H1 (cell line): ENCODE data around the gene SLC31A2. TPM values are rescaled to one million over a fixed set of nuclear protein-coding genes. Genes with fewer than 3 reads are reported as not detected.
A peak's percentile ranks its signal among the peaks of the same experiment; 100 is the strongest.

Experiments used
- CTCF ChIA-PET: fragments of 300-600 bp; sonication (Branson Sonifier 250); formaldehyde crosslinking; loops from one replicate; lab custom pipeline; 2021; ENCODE audit not compliant: partially characterized antibody; lab: Charles Lee
- POLR2A ChIA-PET: fragments of 300-600 bp; sonication (Branson Sonifier 250); formaldehyde crosslinking; loops from one replicate; lab custom pipeline; 2021; ENCODE audit warnings: inconsistent platforms; ENCODE audit not compliant: partially characterized antibody; lab: Charles Lee
- DNase-seq, 2 experiments: peaks; one replicate each; pipeline versions ENCODE4 v3.0.0 to v3.0.0-alpha.2; 2010 to 2022; ENCODE audit warnings: low spot score in 2 of 2, low read depth in 1 of 2, mixed read lengths in 1 of 2
- FAIRE-seq: peaks from 2 replicates; lab custom pipeline; 2011; peaks lifted over from hg19 to GRCh38; lab: Jason Lieb, UNC
- H2AFZ ChIP-seq: 2 replicates; pipeline ENCODE4 v1.8.1; 2012; ENCODE audit warnings: low read length, inconsistent platforms
- H2AK5ac ChIP-seq: 2 replicates; pipeline ENCODE4 v1.6.1; 2013; ENCODE audit warnings: low read depth, low read length
- H2BK120ac ChIP-seq: replicated peaks from 2 replicates; pipeline ENCODE3; 2013; ENCODE audit warnings: low read depth, low read length, inconsistent platforms
- H2BK12ac ChIP-seq: 2 replicates; pipeline ENCODE4 v1.6.1; 2013; ENCODE audit warnings: low read depth, low read length
- H2BK15ac ChIP-seq: 2 replicates; pipeline ENCODE4 v1.6.1; 2013; ENCODE audit warnings: low read length
- H2BK20ac ChIP-seq: 2 replicates; pipeline ENCODE4 v1.6.1; 2013; ENCODE audit warnings: low read length
- H2BK5ac ChIP-seq: 2 replicates; pipeline ENCODE4 v1.6.1; 2013; ENCODE audit warnings: low read depth, low read length
- H3K14ac ChIP-seq: 2 replicates; pipeline ENCODE4 v1.6.1; 2013; ENCODE audit warnings: inconsistent platforms; ENCODE audit not compliant: insufficient read length
- H3K18ac ChIP-seq: 2 replicates; pipeline ENCODE4 v1.6.1; 2013; ENCODE audit warnings: low read length; ENCODE audit errors: extremely low read depth
- H3K23ac ChIP-seq: 2 replicates; pipeline ENCODE4 v1.6.1; 2013; ENCODE audit warnings: inconsistent platforms; ENCODE audit not compliant: insufficient read length
- H3K23me2 ChIP-seq: 2 replicates; pipeline ENCODE4 v1.6.1; 2013; ENCODE audit warnings: low read depth, low read length
- H3K27ac ChIP-seq: 2 replicates; pipeline ENCODE4 v1.6.1; 2011; ENCODE audit warnings: low read depth, low read length, inconsistent platforms
- H3K27me3 ChIP-seq, 4 experiments: replicated peaks in 1 of 4; 1 replicate in 1 of 4; 2 replicates in 3 of 4; pipeline versions ENCODE4 v1.6.1 to v1.8.1; 2011 to 2013; ENCODE audit warnings: low read length in 3 of 4, mild to moderate bottlenecking in 3 of 4, inconsistent platforms in 2 of 4, mixed read lengths in 2 of 4, moderate library complexity in 1 of 4; ENCODE audit not compliant: control insufficient read depth in 3 of 4, insufficient read depth in 3 of 4; ENCODE audit errors: extremely low read depth in 1 of 4
- H3K36me3 ChIP-seq, 4 experiments: 2 replicates each; pipeline versions ENCODE4 v1.6.1 to v1.8.1; 2011 to 2013; ENCODE audit warnings: mild to moderate bottlenecking in 4 of 4, low read length in 3 of 4, moderate library complexity in 2 of 4, control low read depth in 1 of 4, inconsistent platforms in 1 of 4; ENCODE audit not compliant: insufficient read depth in 4 of 4, control insufficient read depth in 2 of 4
- H3K4ac ChIP-seq: replicated peaks from 2 replicates; pipeline ENCODE3; 2013; ENCODE audit warnings: low read length, low read depth, mixed read lengths, inconsistent platforms; ENCODE audit not compliant: insufficient read length
- H3K4me1 ChIP-seq, 4 experiments: replicated peaks in 1 of 4; 1 replicate in 1 of 4; 2 replicates in 3 of 4; pipeline versions ENCODE4 v1.6.1 to v1.8.1; 2011 to 2013; ENCODE audit warnings: low read length in 3 of 4, inconsistent platforms in 2 of 4, mixed read lengths in 1 of 4; ENCODE audit not compliant: insufficient read depth in 4 of 4, control insufficient read depth in 3 of 4
- H3K4me2 ChIP-seq, 2 experiments: 2 replicates each; pipeline versions ENCODE4 v1.6.1 to v1.8.1; 2011 to 2013; ENCODE audit warnings: low read depth in 2 of 2, low read length in 2 of 2, control low read depth in 1 of 2, inconsistent platforms in 1 of 2, mild to moderate bottlenecking in 1 of 2; ENCODE audit not compliant: insufficient read depth in 1 of 2
- H3K4me3 ChIP-seq, 4 experiments: fragments of 200-600, 300-600 bp in 1 of 4; sonication (generic), shearing (Covaris generic), sonication (Bioruptor Twin) in 1 of 4; 2 replicates each; pipeline versions ENCODE4 v1.5.1 to v1.8.1; 2011 to 2016; ENCODE audit warnings: low read length in 4 of 4, low read depth in 3 of 4, control low read depth in 2 of 4, inconsistent platforms in 2 of 4, mild to moderate bottlenecking in 2 of 4, mixed read lengths in 1 of 4, moderate library complexity in 1 of 4; ENCODE audit not compliant: insufficient read depth in 2 of 4; ENCODE audit errors: extremely low read depth in 1 of 4
- H3K56ac ChIP-seq: replicated peaks from 2 replicates; pipeline ENCODE3; 2013; ENCODE audit warnings: low read depth, mild to moderate bottlenecking, mixed read lengths, low read length, inconsistent platforms; ENCODE audit not compliant: insufficient read length
- H3K79me1 ChIP-seq: 2 replicates; pipeline ENCODE4 v1.6.1; 2013; ENCODE audit warnings: low read depth, low read length, control low read depth
- H3K79me2 ChIP-seq, 2 experiments: 2 replicates each; pipeline versions ENCODE4 v1.6.1 to v1.8.1; 2012 to 2013; ENCODE audit warnings: low read length in 2 of 2, mild to moderate bottlenecking in 2 of 2, inconsistent platforms in 1 of 2; ENCODE audit not compliant: insufficient read depth in 2 of 2, control insufficient read depth in 1 of 2
- H3K9ac ChIP-seq, 4 experiments: replicated peaks in 1 of 4; 1 replicate in 1 of 4; 2 replicates in 3 of 4; pipeline versions ENCODE4 v1.6.1 to v1.8.1; 2011 to 2013; ENCODE audit warnings: low read depth in 3 of 4, low read length in 3 of 4, control low read depth in 2 of 4, mild to moderate bottlenecking in 2 of 4, moderate library complexity in 2 of 4, inconsistent platforms in 1 of 4; ENCODE audit errors: extremely low read depth in 1 of 4
- H3K9me3 ChIP-seq, 2 experiments: 2 replicates each; pipeline versions ENCODE4 v1.6.1 to v1.8.1; 2012 to 2013; ENCODE audit warnings: mild to moderate bottlenecking in 2 of 2, moderate library complexity in 2 of 2, control low read depth in 1 of 2, inconsistent platforms in 1 of 2, low read depth in 1 of 2, low read length in 1 of 2, mixed read lengths in 1 of 2; ENCODE audit not compliant: insufficient read depth in 2 of 2
- H4K20me1 ChIP-seq, 2 experiments: replicated peaks in 1 of 2; 2 replicates each; pipeline versions ENCODE3 to v1.8.1; 2011 to 2013; ENCODE audit warnings: inconsistent platforms in 2 of 2, low read length in 2 of 2, mild to moderate bottlenecking in 1 of 2; ENCODE audit not compliant: insufficient read depth in 2 of 2, control insufficient read depth in 1 of 2
- H4K5ac ChIP-seq: 2 replicates; pipeline ENCODE4 v1.6.1; 2013; ENCODE audit warnings: low read length, low read depth, mixed read lengths, inconsistent platforms; ENCODE audit not compliant: insufficient read length
- H4K8ac ChIP-seq: 2 replicates; pipeline ENCODE4 v1.8.0; 2013; ENCODE audit warnings: mild to moderate bottlenecking, moderate library complexity, low read length, inconsistent platforms; ENCODE audit not compliant: insufficient read depth; ENCODE audit errors: extremely low read depth
- H4K91ac ChIP-seq: replicated peaks from 2 replicates; pipeline ENCODE3; 2013; ENCODE audit warnings: low read length, mixed read lengths, inconsistent platforms; ENCODE audit not compliant: insufficient read length
- ASH2L ChIP-seq: fragments of 200-600, 300-600 bp; sonication (generic); IDR thresholded peaks from one replicate; pipeline ENCODE4 v1.7.1; 2017; ENCODE audit warnings: low read length
- CTBP2 ChIP-seq: IDR thresholded peaks from 2 replicates; pipeline ENCODE4 v1.7.0; 2011; ENCODE audit warnings: borderline replicate concordance, mild to moderate bottlenecking, moderate library complexity, mixed read lengths, low read length; ENCODE audit not compliant: insufficient read depth, insufficient read length
- GABPA ChIP-seq: IDR thresholded peaks from 2 replicates; pipeline ENCODE4 v1.6.1; 2011; ENCODE audit warnings: mild to moderate bottlenecking, low read length, moderate library complexity, borderline replicate concordance; ENCODE audit not compliant: insufficient read depth
- HDAC2 ChIP-seq, 2 experiments: fragments of 300-600 bp in 1 of 2; sonication (generic) in 1 of 2; IDR thresholded peaks; 2 replicates each; pipeline ENCODE4 v1.6.1; 2011 to 2012; ENCODE audit warnings: low read depth in 2 of 2, low read length in 2 of 2, mild to moderate bottlenecking in 2 of 2, moderate library complexity in 2 of 2, borderline replicate concordance in 1 of 2, inconsistent platforms in 1 of 2
- HDAC6 ChIP-seq: IDR thresholded peaks from one replicate; pipeline ENCODE4 v1.7.1; 2012; ENCODE audit warnings: low read depth, mild to moderate bottlenecking, inconsistent platforms, low read length, moderate library complexity
- RNF2 ChIP-seq: fragments of 200-900, 300-1000 bp; sonication (generic); IDR thresholded peaks from 2 replicates; pipeline ENCODE4 v1.7.1; 2016; ENCODE audit warnings: borderline replicate concordance, low read depth, mild to moderate bottlenecking, antibody characterized with exemption, low read length; ENCODE audit not compliant: poor library complexity, severe bottlenecking; ENCODE audit errors: missing control alignments
- WGBS, 2 experiments: shearing (Covaris generic) in 1 of 2; methylation state at CpG; one replicate each; pipeline versions ENCODE4 v1.1.6 to v1.1.7; 2013 to 2015; ENCODE audit warnings: low lambda C conversion rate in 2 of 2, mixed read lengths in 2 of 2, inconsistent platforms in 1 of 2, low coverage in 1 of 2, missing lambda C conversion rate in 1 of 2; ENCODE audit not compliant: insufficient replicate concordance in 2 of 2, insufficient coverage in 1 of 2, insufficient read length in 1 of 2; ENCODE audit errors: extremely low coverage in 1 of 2, missing lambda C conversion rate in 1 of 2; 5-methylcytosine and 5-hydroxymethylcytosine counted together
- polyA plus RNA-seq, 7 experiments: library from polyadenylated mRNA; depleted of rRNA in 3 of 7; stranded (reverse) in 5 of 7; unstranded in 2 of 7; fragments of >200 nt in 5 of 7; fragments of 200-250 nt in 2 of 7; gene quantifications; 1 replicate in 5 of 7; 2 replicates in 1 of 7; 4 replicates in 1 of 7; pipeline versions ENCODE4 v1.2.1 to v1.2.3, GENCODE V29; 2011 to 2013; ENCODE audit warnings: missing spikeins in 2 of 7, mixed read lengths in 2 of 7
- total RNA-seq: library from RNA; stranded (reverse); fragmentation: NEBNext Ultra II Directional; extraction: Animal tissue kit (Norgen Biotek cat#: 25700); gene quantifications from 2 replicates; pipeline ENCODE4 v1.2.1, GENCODE V29; 2021
- TF ChIP-seq, protein P1 (sequence below): IDR thresholded peaks from 2 replicates; pipeline ENCODE4 v1.6.1; 2011; ENCODE audit warnings: low read depth, mild to moderate bottlenecking, low read length; ENCODE audit not compliant: insufficient read depth

Gene SLC31A2
- total and polyA plus RNA-seq, 2 of the 8 experiments (the other 6 are each of a cell fraction or from before 2014, with no cell fraction given) = 2.0 to 2.9 TPM

DNA sequence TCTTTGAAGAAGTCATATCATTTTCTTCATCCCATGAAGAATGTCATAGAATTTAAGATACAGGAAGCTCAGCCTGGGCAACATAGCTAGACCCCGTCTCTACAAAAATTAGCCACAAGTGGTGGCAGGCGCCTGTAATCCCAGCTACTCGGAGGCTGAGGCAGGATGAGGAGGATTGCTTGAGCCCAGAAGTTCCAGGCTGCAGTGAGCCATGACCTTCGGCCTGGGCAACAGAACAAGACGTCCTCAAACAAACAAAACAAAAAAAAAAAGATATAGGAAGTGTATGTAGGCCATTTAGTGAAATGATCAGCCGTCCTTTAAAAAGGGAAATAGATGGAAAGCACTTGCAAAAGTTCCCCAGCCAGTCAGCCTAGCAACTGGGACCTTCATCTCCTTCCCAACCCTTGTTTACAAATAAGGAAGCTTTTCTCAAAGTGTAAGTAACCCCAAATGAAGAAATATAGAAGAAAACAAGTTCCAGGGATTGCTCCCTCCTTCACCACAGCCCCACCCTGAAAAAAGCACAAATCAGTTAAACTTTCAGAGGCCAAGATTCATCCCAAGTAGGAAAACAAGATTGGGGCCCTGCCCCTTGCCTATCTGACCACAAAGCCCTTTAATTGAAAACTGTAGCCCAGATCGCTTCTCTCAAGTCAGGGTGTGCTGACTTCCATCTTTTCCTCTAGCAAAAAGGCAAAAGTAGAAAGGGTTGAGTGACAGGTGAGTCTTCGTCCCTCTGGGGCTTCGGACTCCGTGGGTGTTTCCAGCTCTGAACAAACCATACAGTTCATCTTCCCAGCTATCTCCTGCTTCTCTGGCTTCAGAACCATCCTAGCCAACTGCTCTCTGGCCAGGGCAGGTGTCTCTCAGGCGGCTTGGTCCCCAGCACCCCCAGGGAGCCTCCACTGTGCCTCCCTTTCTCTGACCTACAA, 1.2 kb downstream of the SLC31A2 start:
- Histone ChIP-seq H3K4me1 (no peaks in the 10 kb centered on the region; a peak in 1 of 7 replicates), H2BK5ac (no peak overlapping the region), H3K23me2 (peaks cover 5% of the 10 kb centered on the region), H3K14ac (no peak overlapping the region), H3K27ac (no peak overlapping the region), H3K18ac (no peak overlapping the region), H2BK20ac (no peak overlapping the region), H3K79me1 (no peaks in the 10 kb centered on the region), H3K79me2 (no peaks in the 10 kb centered on the region), H2BK15ac (no peak overlapping the region), H4K5ac (no peak overlapping the region), H4K91ac (no peak overlapping the region), H3K4ac (no peak overlapping the region), H4K20me1 (no peaks in the 10 kb centered on the region), H2BK120ac (no peak overlapping the region), H4K8ac (no peak overlapping the region), H2AFZ (0 out of 2 replicates have a peak overlapping the region, but pooled peaks have one; percentile 43), H3K9ac (no peak overlapping the region), H3K27me3 (peaks cover 0 to 10% (median 7%) of the 10 kb centered on the region in 4 experiments; a peak in 5 of 7 replicates), H2AK5ac (no peak overlapping the region), H3K9me3 (no peaks in the 10 kb centered on the region), H3K4me2 (peak overlapping the region; percentile 22 to 72), H3K56ac (no peak overlapping the region), H2BK12ac (no peak overlapping the region), H3K23ac (no peak overlapping the region), H3K36me3 (no peaks in the 10 kb centered on the region), H3K4me3 (peak overlapping the region; percentile 66 to 82 (median 72))
- WGBS, 2 experiments = 75% methylated on average over 11 of the region's 11 CpGs; no CpG with 5 or more reads in 1 of the 2 experiments
- DNase-seq (no peak), FAIRE-seq (no peak)
- CTCF ChIA-PET = interaction anchor here (0.9 to 4.7 kb wide), 7 partner anchors 8 to 231 kb away, joined by 3 to 17 read pairs (median 5); partner anchors contain the start of genes FKBP15 and SLC31A1
- POLR2A ChIA-PET = interaction anchor here (1.2 to 1.6 kb wide), 3 partner anchors 9 to 15 kb away, joined by 4 to 5 read pairs (median 5); no protein-coding TSS in a partner anchor
- TF ChIP-seq ASH2L (no peak), HDAC2 (IDR thresholded peaks at IDR 0.05; ENCODE audit: borderline replicate concordance in 1 of 2, low read depth in 2 of 2, low read length in 2 of 2) (no peak), RNF2 (no peak), CTBP2 (no peak), HDAC6 (no peak), GABPA (no peak)
- TF ChIP-seq, protein P1, sequence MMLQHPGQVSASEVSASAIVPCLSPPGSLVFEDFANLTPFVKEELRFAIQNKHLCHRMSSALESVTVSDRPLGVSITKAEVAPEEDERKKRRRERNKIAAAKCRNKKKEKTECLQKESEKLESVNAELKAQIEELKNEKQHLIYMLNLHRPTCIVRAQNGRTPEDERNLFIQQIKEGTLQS = no peak
